ENCODE data around the gene GIMAP5.

GIMAP5 gene

GRCh38 chr7:150778738-150779301 lies 41.6 kb downstream of the GIMAP5 start:
- Histone ChIP-seq H3K9me3 (ENCODE audit: control insufficient read depth, insufficient read depth, low read length) (no peaks in the 10 kb centered on the region), H3K36me3 (ENCODE audit: control insufficient read depth, low read length) (no peaks in the 10 kb centered on the region), H3K9me2 (replicated peaks; ENCODE audit: control insufficient read depth, low read length) (no peaks in the 10 kb centered on the region), H4K20me1 (ENCODE audit: control insufficient read depth, insufficient read depth, low read depth, low read length) (no peaks in the 10 kb centered on the region), H3K4me2 (ENCODE audit: low read length) (no peak overlapping the region), H3K79me2 (ENCODE audit: control insufficient read depth, low read length) (no peaks in the 10 kb centered on the region), H3K27me3 (ENCODE audit: control insufficient read depth, low read length) (peaks cover 22% of the 10 kb centered on the region), H3F3A (ENCODE audit: control insufficient read depth, insufficient read depth) (no peaks in the 10 kb centered on the region), H3K4me1 (ENCODE audit: control insufficient read depth, low read length) (no peaks in the 10 kb centered on the region), H3K4me3 (ENCODE audit: low read length) (no peak overlapping the region), H3K27ac (ENCODE audit: low read depth, low read length) (no peak overlapping the region)
- TF ChIP-seq EZH2phosphoT487 (IDR thresholded peaks at IDR 0.05; ENCODE audit: borderline replicate concordance, low read length): no peak
- peak; percentile 98 for TF ChIP-seq CTCF (IDR thresholded peaks at IDR 0.05; ENCODE audit: low read depth, low read length, poor library complexity, severe bottlenecking)

- H4K20me1 ChIP-seq (ENCODE audit: control insufficient read depth, insufficient read depth, low read depth, low read length): no peaks in the 10 kb centered on the region
- H3K36me3 ChIP-seq (ENCODE audit: control insufficient read depth, low read length): no peaks in the 10 kb centered on the region
- H3K9me2 ChIP-seq (replicated peaks; ENCODE audit: control insufficient read depth, low read length): no peaks in the 10 kb centered on the region
- H3K4me2 ChIP-seq (ENCODE audit: low read length): no peak overlapping the region
- H3K9me3 ChIP-seq (ENCODE audit: control insufficient read depth, insufficient read depth, low read length): no peaks in the 10 kb centered on the region
- TF ChIP-seq CTCF (IDR thresholded peaks at IDR 0.05; ENCODE audit: low read depth, low read length, poor library complexity, severe bottlenecking): no peak
- TF ChIP-seq EZH2phosphoT487 (IDR thresholded peaks at IDR 0.05; ENCODE audit: borderline replicate concordance, low read length): no peak
- no peaks in the 10 kb centered on the region for H3K4me1 ChIP-seq (ENCODE audit: control insufficient read depth, low read length)
- peaks cover 26% of the 10 kb centered on the region for H3K27me3 ChIP-seq (ENCODE audit: control insufficient read depth, low read length)
- H3K4me3 ChIP-seq (ENCODE audit: low read length): no peak overlapping the region
- no peak overlapping the region for H3K27ac ChIP-seq (ENCODE audit: low read depth, low read length)
- no peaks in the 10 kb centered on the region for H3K79me2 ChIP-seq (ENCODE audit: control insufficient read depth, low read length)
- no peaks in the 10 kb centered on the region for H3F3A ChIP-seq (ENCODE audit: control insufficient read depth, insufficient read depth)
Observed at GRCh38 chr7:150780292-150780691, 43.1 kb downstream of the GIMAP5 start.

- Histone ChIP-seq H3K9me2 (replicated peaks; ENCODE audit: control insufficient read depth, low read length) (no peaks in the 10 kb centered on the region), H3K4me3 (ENCODE audit: low read length) (no peak overlapping the region), H3K4me1 (ENCODE audit: control insufficient read depth, low read length) (no peaks in the 10 kb centered on the region), H4K20me1 (ENCODE audit: control insufficient read depth, insufficient read depth, low read depth, low read length) (no peaks in the 10 kb centered on the region), H3K4me2 (ENCODE audit: low read length) (no peak overlapping the region), H3K79me2 (ENCODE audit: control insufficient read depth, low read length) (no peaks in the 10 kb centered on the region), H3K36me3 (ENCODE audit: control insufficient read depth, low read length) (no peaks in the 10 kb centered on the region), H3K27ac (ENCODE audit: low read depth, low read length) (no peak overlapping the region), H3F3A (ENCODE audit: control insufficient read depth, insufficient read depth) (no peaks in the 10 kb centered on the region), H3K9me3 (ENCODE audit: control insufficient read depth, insufficient read depth, low read length) (no peaks in the 10 kb centered on the region), H3K27me3 (ENCODE audit: control insufficient read depth, low read length) (peaks cover 30% of the 10 kb centered on the region)
- TF ChIP-seq EZH2phosphoT487 (IDR thresholded peaks at IDR 0.05; ENCODE audit: borderline replicate concordance, low read length) (no peak), CTCF (IDR thresholded peaks at IDR 0.05; ENCODE audit: low read depth, low read length, poor library complexity, severe bottlenecking) (no peak)
Observed at GRCh38 chr7:150781103-150781502, 43.9 kb downstream of the GIMAP5 start.
